Measurements from ENCODE around the gene AREL1.

AREL1 gene

DNA sequence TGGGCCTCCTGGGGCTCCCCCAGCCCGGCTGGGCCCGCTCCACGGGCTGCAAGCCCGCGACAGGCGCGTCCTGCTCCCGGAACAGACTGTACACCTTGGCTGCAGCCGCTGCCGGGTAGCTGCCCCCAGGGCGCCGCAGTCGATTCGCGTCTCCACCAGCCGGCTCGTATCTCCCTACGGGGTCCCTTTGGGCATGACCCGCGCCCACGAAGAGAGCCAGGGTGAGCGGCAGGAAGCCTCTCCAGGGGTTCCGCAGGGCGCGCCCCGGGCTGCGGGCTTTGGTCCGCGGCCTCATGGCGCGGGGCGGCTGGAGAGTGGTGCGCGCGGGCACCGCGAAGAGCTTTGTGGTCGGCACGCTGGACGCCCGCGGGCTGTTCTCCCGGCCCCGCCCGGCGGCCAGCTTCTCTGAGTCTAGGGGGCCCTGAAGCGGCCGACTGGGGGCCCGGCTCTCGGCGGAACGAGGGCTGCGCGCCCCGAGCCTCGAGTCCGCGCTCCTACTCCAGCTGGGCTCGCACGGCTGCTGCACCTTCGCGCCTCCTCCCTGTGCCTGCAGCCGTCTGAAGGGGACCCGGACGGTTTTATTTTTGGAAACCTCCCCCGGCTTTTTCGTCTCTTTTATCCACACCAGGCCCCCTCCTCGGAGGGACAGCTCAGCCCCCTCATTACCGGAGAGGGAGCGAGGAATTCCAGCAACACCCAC is 101.1 kb downstream of the AREL1 start, which contains the start of gene LTBP2:
Gene LTBP2, minus strand, starts transcription at position 588 of the 700 bp plus-strand sequence. Its CDS starts 293 bp downstream, at position 295.
- no peak for DNase-seq (ENCODE audit: low spot score)

Measured in hematopoietic multipotent progenitor cell treated with erythropoietin and hydrocortisone succinate and interleukin-3 and kit ligand, for 17 days (in vitro differentiated cells).